Measurements from ENCODE around the gene DYNLL1.

The DYNLL1 gene

DNA sequence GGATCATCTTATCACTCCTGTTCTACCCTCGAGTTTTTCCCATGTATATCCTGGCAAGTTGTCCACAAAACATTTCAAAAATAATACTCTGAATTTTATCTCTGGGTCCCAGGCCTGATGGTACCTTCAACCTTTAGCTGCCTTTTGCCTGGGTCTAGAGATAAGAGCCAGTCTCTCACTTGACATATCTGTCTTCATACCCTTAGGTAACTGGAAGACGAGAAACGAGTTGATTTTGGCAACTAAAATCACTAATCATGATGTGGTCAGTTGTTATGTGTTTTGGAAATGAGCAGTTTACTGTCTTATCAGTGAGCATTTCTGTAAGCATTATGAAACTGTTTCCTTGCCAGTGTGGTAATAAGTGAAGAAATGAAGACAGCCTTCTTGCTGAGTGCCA, 44.5 kb downstream of the DYNLL1 start:
- no peak overlapping the region for H3K4me2 ChIP-seq (ENCODE audit: low read length)
- H3K9me3 ChIP-seq (ENCODE audit: insufficient read depth, low read length), result no peaks in the 10 kb centered on the region
- no peak overlapping the region for H3K4me3 ChIP-seq (ENCODE audit: low read length)
- peaks cover 46% of the 10 kb centered on the region for H3K36me3 ChIP-seq (replicated peaks; ENCODE audit: low read depth, low read length)
- H2AFZ ChIP-seq (ENCODE audit: low read depth, low read length), result no peak overlapping the region
- no peak overlapping the region for H3K27ac ChIP-seq (ENCODE audit: low read length)
- no peak overlapping the region for H3K9ac ChIP-seq (ENCODE audit: low read length)
- H4K20me1 ChIP-seq (ENCODE audit: insufficient read depth, low read length), result peaks cover 72% of the 10 kb centered on the region
- peaks cover 20% of the 10 kb centered on the region for H3K4me1 ChIP-seq (ENCODE audit: low read length)
- TF ChIP-seq, protein P1, sequence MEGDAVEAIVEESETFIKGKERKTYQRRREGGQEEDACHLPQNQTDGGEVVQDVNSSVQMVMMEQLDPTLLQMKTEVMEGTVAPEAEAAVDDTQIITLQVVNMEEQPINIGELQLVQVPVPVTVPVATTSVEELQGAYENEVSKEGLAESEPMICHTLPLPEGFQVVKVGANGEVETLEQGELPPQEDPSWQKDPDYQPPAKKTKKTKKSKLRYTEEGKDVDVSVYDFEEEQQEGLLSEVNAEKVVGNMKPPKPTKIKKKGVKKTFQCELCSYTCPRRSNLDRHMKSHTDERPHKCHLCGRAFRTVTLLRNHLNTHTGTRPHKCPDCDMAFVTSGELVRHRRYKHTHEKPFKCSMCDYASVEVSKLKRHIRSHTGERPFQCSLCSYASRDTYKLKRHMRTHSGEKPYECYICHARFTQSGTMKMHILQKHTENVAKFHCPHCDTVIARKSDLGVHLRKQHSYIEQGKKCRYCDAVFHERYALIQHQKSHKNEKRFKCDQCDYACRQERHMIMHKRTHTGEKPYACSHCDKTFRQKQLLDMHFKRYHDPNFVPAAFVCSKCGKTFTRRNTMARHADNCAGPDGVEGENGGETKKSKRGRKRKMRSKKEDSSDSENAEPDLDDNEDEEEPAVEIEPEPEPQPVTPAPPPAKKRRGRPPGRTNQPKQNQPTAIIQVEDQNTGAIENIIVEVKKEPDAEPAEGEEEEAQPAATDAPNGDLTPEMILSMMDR (IDR thresholded peaks at IDR 0.05; ENCODE audit: low read depth, low read length), result no peak
- no peak for TF ChIP-seq EZH2phosphoT487 (IDR thresholded peaks at IDR 0.05; ENCODE audit: low read depth)
- peaks cover 96% of the 10 kb centered on the region for H3K79me2 ChIP-seq (ENCODE audit: low read length)
- H3K27me3 ChIP-seq (ENCODE audit: low read depth, low read length), result no peaks in the 10 kb centered on the region

DNA sequence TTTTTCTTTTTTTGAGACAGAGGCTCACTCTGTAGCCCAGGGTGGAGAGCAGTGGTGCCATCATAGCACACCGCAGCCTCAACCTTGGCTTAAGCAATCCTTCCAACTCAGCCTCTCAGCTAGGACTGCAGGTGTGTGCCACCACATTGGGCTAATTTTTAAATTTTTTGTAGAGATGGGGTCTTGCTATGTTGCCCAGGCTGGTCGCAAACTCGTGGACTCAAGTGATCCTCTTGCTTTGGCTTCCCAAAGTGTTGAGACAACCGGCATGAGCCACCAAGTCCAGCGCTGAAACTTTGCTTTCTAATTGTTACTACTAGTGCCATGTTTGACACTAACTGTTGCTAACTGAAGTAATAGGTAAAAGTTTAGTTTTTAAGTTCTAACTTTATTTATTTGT, 46.3 kb downstream of the DYNLL1 start:
- peaks cover 95% of the 10 kb centered on the region for H3K79me2 ChIP-seq (ENCODE audit: low read length)
- H2AFZ ChIP-seq (ENCODE audit: low read depth, low read length), result no peak overlapping the region
- H3K27me3 ChIP-seq (ENCODE audit: low read depth, low read length), result no peaks in the 10 kb centered on the region
- peaks cover 46% of the 10 kb centered on the region for H3K36me3 ChIP-seq (replicated peaks; ENCODE audit: low read depth, low read length)
- no peaks in the 10 kb centered on the region for H3K9me3 ChIP-seq (ENCODE audit: insufficient read depth, low read length)
- no peak overlapping the region for H3K4me2 ChIP-seq (ENCODE audit: low read length)
- no peak for TF ChIP-seq EZH2phosphoT487 (IDR thresholded peaks at IDR 0.05; ENCODE audit: low read depth)
- TF ChIP-seq, protein P1 (IDR thresholded peaks at IDR 0.05; ENCODE audit: low read depth, low read length), result no peak
- no peak overlapping the region for H3K4me3 ChIP-seq (ENCODE audit: low read length)
- no peak overlapping the region for H3K9ac ChIP-seq (ENCODE audit: low read length)
- H4K20me1 ChIP-seq (ENCODE audit: insufficient read depth, low read length), result peaks cover 66% of the 10 kb centered on the region
- H3K27ac ChIP-seq (ENCODE audit: low read length), result no peak overlapping the region
- H3K4me1 ChIP-seq (ENCODE audit: low read length), result peaks cover 5% of the 10 kb centered on the region; the same call in 1 of the 2 replicates

DNA sequence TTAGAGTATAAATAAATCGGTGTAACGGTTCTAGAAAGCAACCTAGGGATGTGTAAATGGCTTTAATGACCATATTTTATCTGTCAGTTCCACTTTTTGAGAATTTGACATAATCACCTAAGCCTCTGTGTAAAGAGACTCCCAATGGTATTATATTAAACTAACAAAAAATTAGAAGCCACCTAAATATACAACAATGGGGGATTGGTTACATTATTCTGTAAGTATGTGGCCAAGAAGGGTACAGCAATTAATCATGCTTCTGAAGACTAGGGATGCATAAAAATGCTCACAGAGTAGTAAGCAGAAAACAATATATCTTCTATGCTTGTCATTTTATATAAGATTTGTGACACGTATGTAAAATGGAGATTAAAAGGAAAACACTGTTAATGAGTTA, 48.8 kb downstream of the DYNLL1 start:
- H3K4me3 ChIP-seq (ENCODE audit: low read length), result no peak overlapping the region
- peaks cover 45% of the 10 kb centered on the region for H3K36me3 ChIP-seq (replicated peaks; ENCODE audit: low read depth, low read length)
- no peak overlapping the region for H3K27ac ChIP-seq (ENCODE audit: low read length)
- H4K20me1 ChIP-seq (ENCODE audit: insufficient read depth, low read length), result peaks cover 49% of the 10 kb centered on the region
- peaks cover 90% of the 10 kb centered on the region for H3K79me2 ChIP-seq (ENCODE audit: low read length)
- H3K9ac ChIP-seq (ENCODE audit: low read length), result no peak overlapping the region
- no peaks in the 10 kb centered on the region for H3K9me3 ChIP-seq (ENCODE audit: insufficient read depth, low read length)
- no peaks in the 10 kb centered on the region for H3K4me1 ChIP-seq (ENCODE audit: low read length)
- no peak overlapping the region for H2AFZ ChIP-seq (ENCODE audit: low read depth, low read length)
- TF ChIP-seq, protein P1 (IDR thresholded peaks at IDR 0.05; ENCODE audit: low read depth, low read length), result no peak
- no peak for TF ChIP-seq EZH2phosphoT487 (IDR thresholded peaks at IDR 0.05; ENCODE audit: low read depth)
- H3K4me2 ChIP-seq (ENCODE audit: low read length), result no peak overlapping the region
- H3K27me3 ChIP-seq (ENCODE audit: low read depth, low read length), result no peaks in the 10 kb centered on the region

DNA sequence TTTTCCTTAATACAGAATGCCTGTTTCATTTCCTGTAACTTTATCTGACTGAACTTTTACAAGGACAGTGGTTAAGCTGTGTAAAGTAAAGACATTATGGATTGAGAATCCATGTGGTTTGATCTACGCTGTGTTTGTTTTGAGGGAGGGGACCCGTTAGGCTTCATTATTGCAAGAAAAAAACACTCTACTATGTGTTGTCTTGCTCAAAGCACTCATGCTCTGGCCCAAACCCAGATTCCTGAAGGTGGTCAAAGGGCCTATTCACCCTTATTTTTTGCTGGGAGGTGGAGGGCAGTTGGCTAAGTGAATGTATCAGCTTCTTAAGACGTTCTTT, 50.1 kb downstream of the DYNLL1 start:
- Histone ChIP-seq H4K20me1 (ENCODE audit: insufficient read depth, low read length) (peaks cover 43% of the 10 kb centered on the region), H3K36me3 (replicated peaks; ENCODE audit: low read depth, low read length) (peaks cover 38% of the 10 kb centered on the region), H3K27me3 (ENCODE audit: low read depth, low read length) (no peaks in the 10 kb centered on the region), H3K79me2 (ENCODE audit: low read length) (peaks cover 83% of the 10 kb centered on the region), H3K4me1 (ENCODE audit: low read length) (no peaks in the 10 kb centered on the region), H3K27ac (ENCODE audit: low read length) (no peak overlapping the region), H2AFZ (ENCODE audit: low read depth, low read length) (no peak overlapping the region), H3K4me3 (ENCODE audit: low read length) (no peak overlapping the region), H3K9me3 (ENCODE audit: insufficient read depth, low read length) (no peaks in the 10 kb centered on the region), H3K4me2 (ENCODE audit: low read length) (no peak overlapping the region), H3K9ac (ENCODE audit: low read length) (no peak overlapping the region)
- TF ChIP-seq EZH2phosphoT487 (IDR thresholded peaks at IDR 0.05; ENCODE audit: low read depth), result no peak
- TF ChIP-seq, protein P1 (IDR thresholded peaks at IDR 0.05; ENCODE audit: low read depth, low read length), result no peak
